H9 (cell line): ENCODE results near the gene NSUN6. TPM values are rescaled to one million over a fixed set of nuclear protein-coding genes. Genes with fewer than 3 reads are reported as not detected.
A peak's percentile ranks its signal among the peaks of the same experiment; 100 is the strongest.

Experiments used
- DNase-seq: peaks from one replicate; pipeline ENCODE4 v3.0.0-alpha.2; 2017
- H2AFZ ChIP-seq: one replicate; pipeline ENCODE4 v1.6.1; 2013; ENCODE audit warnings: mild to moderate bottlenecking, low read length, control low read depth, moderate library complexity
- H2AK5ac ChIP-seq: 2 replicates; pipeline ENCODE4 v1.6.1; 2013; ENCODE audit warnings: low read length, control low read depth, mixed read lengths; ENCODE audit not compliant: insufficient read length
- H2BK120ac ChIP-seq: one replicate; pipeline ENCODE4 v1.6.1; 2013; ENCODE audit warnings: low read depth, mild to moderate bottlenecking, low read length, control low read depth, inconsistent platforms; ENCODE audit not compliant: poor library complexity, severe bottlenecking
- H2BK12ac ChIP-seq: 2 replicates; pipeline ENCODE4 v1.6.1; 2013; ENCODE audit warnings: low read length, control low read depth, mixed read lengths, low read depth; ENCODE audit not compliant: insufficient read length
- H2BK15ac ChIP-seq: 2 replicates; pipeline ENCODE4 v1.6.1; 2013; ENCODE audit warnings: low read depth, low read length, control low read depth
- H2BK20ac ChIP-seq: one replicate; pipeline ENCODE4 v1.6.1; 2013; ENCODE audit warnings: low read depth, mild to moderate bottlenecking, low read length, control low read depth, inconsistent platforms; ENCODE audit not compliant: poor library complexity, severe bottlenecking
- H2BK5ac ChIP-seq: 2 replicates; pipeline ENCODE4 v1.6.1; 2013; ENCODE audit warnings: low read length, control low read depth, mixed read lengths; ENCODE audit not compliant: insufficient read length
- H3K14ac ChIP-seq: 2 replicates; pipeline ENCODE4 v1.6.1; 2013; ENCODE audit warnings: low read length, control low read depth; ENCODE audit not compliant: insufficient read depth
- H3K18ac ChIP-seq: 2 replicates; pipeline ENCODE4 v1.6.1; 2013; ENCODE audit warnings: low read depth, mild to moderate bottlenecking, mixed read lengths, low read length, control low read depth; ENCODE audit not compliant: insufficient read length
- H3K23ac ChIP-seq: 2 replicates; pipeline ENCODE4 v1.6.1; 2013; ENCODE audit warnings: low read length, control low read depth, mixed read lengths, low read depth; ENCODE audit not compliant: insufficient read length
- H3K23me2 ChIP-seq: 2 replicates; pipeline ENCODE4 v1.6.1; 2013; ENCODE audit warnings: low read depth, mild to moderate bottlenecking, mixed read lengths, low read length, control low read depth; ENCODE audit not compliant: insufficient read length, poor library complexity, severe bottlenecking
- H3K27ac ChIP-seq: 2 replicates; pipeline ENCODE4 v1.5.1; 2013; ENCODE audit warnings: low read length, control low read depth, mixed read lengths, low read depth; ENCODE audit not compliant: insufficient read length
- H3K27me3 ChIP-seq: 2 replicates; pipeline ENCODE4 v1.6.1; 2013; ENCODE audit warnings: low read length, control low read depth, inconsistent platforms; ENCODE audit not compliant: insufficient read depth
- H3K4ac ChIP-seq: 2 replicates; pipeline ENCODE4 v1.6.1; 2013; ENCODE audit warnings: low read depth, mild to moderate bottlenecking, control low read depth, inconsistent platforms, low read length, moderate library complexity
- H3K4me1 ChIP-seq: 2 replicates; pipeline ENCODE4 v1.6.1; 2013; ENCODE audit warnings: low read length, control low read depth, inconsistent platforms; ENCODE audit not compliant: insufficient read depth
- H3K4me2 ChIP-seq: 2 replicates; pipeline ENCODE4 v1.6.1; 2013; ENCODE audit warnings: low read length, control low read depth, mixed read lengths; ENCODE audit not compliant: insufficient read length, insufficient read depth
- H3K56ac ChIP-seq: 2 replicates; pipeline ENCODE4 v1.6.1; 2013; ENCODE audit warnings: low read depth, mild to moderate bottlenecking, mixed read lengths, low read length, control low read depth; ENCODE audit not compliant: insufficient read length
- H3K79me1 ChIP-seq: 2 replicates; pipeline ENCODE4 v1.6.1; 2013; ENCODE audit warnings: low read depth, mild to moderate bottlenecking, moderate library complexity, low read length, control low read depth, inconsistent platforms; ENCODE audit not compliant: insufficient read depth, poor library complexity, severe bottlenecking
- H3K79me2 ChIP-seq: 2 replicates; pipeline ENCODE4 v1.6.1; 2013; ENCODE audit warnings: low read length, control low read depth, inconsistent platforms; ENCODE audit not compliant: insufficient read depth
- H3K9ac ChIP-seq: 2 replicates; pipeline ENCODE4 v1.6.1; 2013; ENCODE audit warnings: low read length, control low read depth, mixed read lengths; ENCODE audit not compliant: insufficient read length; ENCODE audit errors: extremely low read depth
- H3K9me3 ChIP-seq: one replicate; pipeline ENCODE4 v1.6.1; 2013; ENCODE audit warnings: low read depth, low read length, inconsistent platforms; ENCODE audit not compliant: control insufficient read depth
- H3T11ph ChIP-seq: one replicate; pipeline ENCODE4 v1.6.1; 2013; ENCODE audit warnings: mild to moderate bottlenecking, low read length, control low read depth, inconsistent platforms
- H4K20me1 ChIP-seq: one replicate; pipeline ENCODE4 v1.6.1; 2013; ENCODE audit not compliant: control insufficient read depth, insufficient read length, insufficient read depth
- H4K5ac ChIP-seq: 2 replicates; pipeline ENCODE4 v1.6.1; 2013; ENCODE audit warnings: low read depth, mild to moderate bottlenecking, mixed read lengths, low read length, control low read depth; ENCODE audit not compliant: insufficient read length
- H4K8ac ChIP-seq: replicated peaks from 2 replicates; pipeline ENCODE4 v1.6.1; 2013; ENCODE audit warnings: low read length, control low read depth, mixed read lengths, low read depth; ENCODE audit not compliant: insufficient read length
- H4K91ac ChIP-seq: 2 replicates; pipeline ENCODE4 v1.6.1; 2013; ENCODE audit warnings: low read depth, mild to moderate bottlenecking, moderate library complexity, mixed read lengths, low read length, control low read depth; ENCODE audit not compliant: insufficient read length
- H3K27ac Mint-ChIP-seq, 3 experiments: 2 replicates in 2 of 3; 3 replicates in 1 of 3; pipeline ENCODE4 v1.8.0; 2020 to 2021; ENCODE audit warnings: mixed read lengths in 3 of 3, mild to moderate bottlenecking in 1 of 3, moderate library complexity in 1 of 3
- H3K27me3 Mint-ChIP-seq: 2 replicates; pipeline ENCODE4 v1.8.0; 2021; ENCODE audit warnings: low read depth, mild to moderate bottlenecking, moderate library complexity, mixed read lengths
- H3K36me3 Mint-ChIP-seq, 3 experiments: 2 replicates in 2 of 3; 3 replicates in 1 of 3; pipeline ENCODE4 v1.8.0; 2020 to 2021; ENCODE audit warnings: low read depth in 3 of 3, mixed read lengths in 3 of 3; ENCODE audit not compliant: insufficient read depth in 1 of 3
- H3K4me1 Mint-ChIP-seq, 2 experiments: 2 replicates each; pipeline ENCODE4 v1.8.0; 2020; ENCODE audit warnings: mixed read lengths in 2 of 2
- H3K4me3 Mint-ChIP-seq, 2 experiments: 2 replicates in 1 of 2; 3 replicates in 1 of 2; pipeline ENCODE4 v1.8.0; 2020 to 2021; ENCODE audit warnings: mild to moderate bottlenecking in 2 of 2, mixed read lengths in 2 of 2, moderate library complexity in 1 of 2
- H3K9me3 Mint-ChIP-seq, 2 experiments: 2 replicates in 1 of 2; 3 replicates in 1 of 2; pipeline ENCODE4 v1.8.0; 2020; ENCODE audit warnings: mild to moderate bottlenecking in 2 of 2, mixed read lengths in 2 of 2, moderate library complexity in 1 of 2
- WGBS: extraction: QIAGEN DNeasy Blood & Tissue Kit; methylation state at CpG from one replicate; pipeline ENCODE4 v1.1.7; 2013; ENCODE audit warnings: missing lambda C conversion rate, low lambda C conversion rate, mixed read lengths; ENCODE audit not compliant: insufficient read length; ENCODE audit errors: extremely low coverage; 5-methylcytosine and 5-hydroxymethylcytosine counted together
- total RNA-seq: library from RNA; stranded (reverse); gene quantifications from 2 replicates; pipeline ENCODE4 v1.2.1, GENCODE V29; 2021
- TF ChIP-seq, protein P1 (sequence below): fragments of 200-600 bp; sonication (generic); conservative IDR thresholded peaks from 3 replicates; pipeline ENCODE4 v1.8.0; 2021; ENCODE audit warnings: antibody characterized with exemption, mild to moderate bottlenecking

NSUN6 gene
- total RNA-seq, 1 experiment from 2014 or later = 11.9 TPM

DNA sequence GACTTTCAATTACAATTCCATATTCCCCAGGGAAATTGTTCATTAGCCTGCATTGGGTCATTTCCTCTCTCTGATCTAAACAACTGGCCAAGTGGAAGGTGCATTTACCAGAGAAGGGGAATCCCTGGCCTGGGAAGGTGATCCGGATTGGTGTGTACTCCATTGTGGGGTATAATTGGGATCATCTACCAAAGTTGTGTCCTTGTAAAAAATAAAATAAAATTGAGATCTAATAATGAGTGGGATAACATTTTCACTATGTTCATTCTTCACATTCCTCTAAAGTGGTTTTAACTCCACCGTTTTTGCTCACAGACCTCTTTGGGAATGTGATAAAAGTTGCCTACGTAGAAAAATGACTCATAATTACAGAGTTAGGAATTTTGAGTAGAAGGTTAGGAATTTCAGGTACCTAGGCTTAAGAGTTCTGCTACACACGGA, 30.6 kb upstream of the NSUN6 start:
- Histone ChIP-seq H2BK5ac (no peak overlapping the region), H2BK20ac (no peak overlapping the region), H3K27ac (no peak overlapping the region), H2BK120ac (no peak overlapping the region), H4K91ac (no peak overlapping the region), H2AK5ac (no peak overlapping the region), H3K56ac (no peak overlapping the region), H3K23ac (no peak overlapping the region), H3K23me2 (no peaks in the 10 kb centered on the region), H2BK12ac (no peak overlapping the region), H3K4ac (no peak overlapping the region), H4K8ac (no peak overlapping the region), H3K18ac (no peak overlapping the region), H3K79me1 (no peaks in the 10 kb centered on the region), H4K5ac (no peak overlapping the region), H3K9ac (no peak overlapping the region), H2BK15ac (no peak overlapping the region), H3T11ph (no peak overlapping the region), H3K79me2 (no peaks in the 10 kb centered on the region), H3K27me3 (no peaks in the 10 kb centered on the region), H3K4me1 (no peaks in the 10 kb centered on the region), H4K20me1 (no peaks in the 10 kb centered on the region), H2AFZ (no peak overlapping the region), H3K14ac (no peak overlapping the region), H3K9me3 (no peaks in the 10 kb centered on the region), H3K4me2 (no peak overlapping the region)
- peaks cover 0 to 5% (median 3%) of the 10 kb centered on the region in 3 experiments; a peak in 3 of 7 replicates for H3K36me3 Mint-ChIP-seq
- no peak for DNase-seq
- no peaks in the 10 kb centered on the region for H3K27me3 Mint-ChIP-seq
- no peak overlapping the region for H3K4me3 Mint-ChIP-seq
- H3K4me1 Mint-ChIP-seq = peaks cover 8 to 10% of the 10 kb centered on the region in 2 experiments
- WGBS = no CpG with 5 or more reads among the region's 4 CpGs
- H3K9me3 Mint-ChIP-seq = no peaks in the 10 kb centered on the region
- H3K27ac Mint-ChIP-seq = peak overlapping the region in 1 of 3 experiments; percentile 85; a peak in 1 of 7 replicates
- TF ChIP-seq, protein P1, sequence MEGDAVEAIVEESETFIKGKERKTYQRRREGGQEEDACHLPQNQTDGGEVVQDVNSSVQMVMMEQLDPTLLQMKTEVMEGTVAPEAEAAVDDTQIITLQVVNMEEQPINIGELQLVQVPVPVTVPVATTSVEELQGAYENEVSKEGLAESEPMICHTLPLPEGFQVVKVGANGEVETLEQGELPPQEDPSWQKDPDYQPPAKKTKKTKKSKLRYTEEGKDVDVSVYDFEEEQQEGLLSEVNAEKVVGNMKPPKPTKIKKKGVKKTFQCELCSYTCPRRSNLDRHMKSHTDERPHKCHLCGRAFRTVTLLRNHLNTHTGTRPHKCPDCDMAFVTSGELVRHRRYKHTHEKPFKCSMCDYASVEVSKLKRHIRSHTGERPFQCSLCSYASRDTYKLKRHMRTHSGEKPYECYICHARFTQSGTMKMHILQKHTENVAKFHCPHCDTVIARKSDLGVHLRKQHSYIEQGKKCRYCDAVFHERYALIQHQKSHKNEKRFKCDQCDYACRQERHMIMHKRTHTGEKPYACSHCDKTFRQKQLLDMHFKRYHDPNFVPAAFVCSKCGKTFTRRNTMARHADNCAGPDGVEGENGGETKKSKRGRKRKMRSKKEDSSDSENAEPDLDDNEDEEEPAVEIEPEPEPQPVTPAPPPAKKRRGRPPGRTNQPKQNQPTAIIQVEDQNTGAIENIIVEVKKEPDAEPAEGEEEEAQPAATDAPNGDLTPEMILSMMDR = no peak
